HCT116 (cell line): ENCODE measurements around the gene BNC1. TPM values are rescaled to one million over a fixed set of nuclear protein-coding genes. Genes with fewer than 3 reads are reported as not detected.

ENCODE experiments used
- ATAC-seq: fragments of 200-7000 bp; cut with Tn5 transposase; 2 replicates; pipeline ENCODE4 v1.9.1; 2020; ENCODE audit warnings: mild to moderate bottlenecking, moderate library complexity
- BruUV-seq: library from RNA; stranded (reverse); fragments of 400-500 nt; replicated peaks from 2 replicates; lab custom pipeline; 2021; lab: Mats Ljungman, UMichigan
- CTCF ChIA-PET: fragments of 300-600 bp; sonication (Branson Sonifier 250); formaldehyde crosslinking; loops from one replicate; lab custom pipeline; 2021; ENCODE audit warnings: antibody characterized with exemption; lab: Charles Lee
- POLR2A ChIA-PET: fragments of 300-600, 350-600 bp; sonication (Branson Sonifier 250); formaldehyde crosslinking; loops from one replicate; lab custom pipeline; 2021; ENCODE audit warnings: antibody characterized with exemption; lab: Charles Lee
- RAD21 ChIA-PET, 2 experiments: fragments of 300-600 bp; sonication (Branson Sonifier 250); formaldehyde crosslinking; loops; one replicate each; lab custom pipeline; 2023; ENCODE audit warnings: low total read pairs in 2 of 2; ENCODE audit not compliant: uncharacterized antibody in 2 of 2, unreplicated experiment in 2 of 2, low non-redundant PET in 1 of 2; lab: Charles Lee
- DNase-seq: peaks from one replicate; pipeline ENCODE4 v3.0.0-alpha.2; 2010; ENCODE audit warnings: low read depth, low spot score
- H2AFZ ChIP-seq: fragments of 200-600 bp; shearing (Covaris generic), sonication (generic); 2 replicates; pipeline ENCODE4 v1.6.1; 2017; ENCODE audit warnings: low read depth, mixed run types, mixed read lengths, antibody characterized with exemption, low read length; ENCODE audit not compliant: poor library complexity, severe bottlenecking
- H3K27ac ChIP-seq: 2 replicates; pipeline ENCODE4 v1.5.1; 2012; ENCODE audit warnings: low read depth, low read length
- H3K27me3 ChIP-seq: fragments of 200-600 bp; sonication (generic); 2 replicates; pipeline ENCODE4 v1.6.1; 2016; ENCODE audit warnings: mixed run types, low read length, mixed read lengths; ENCODE audit not compliant: insufficient read depth
- H3K36me3 ChIP-seq, 2 experiments: fragments of 200-500 bp in 1 of 2; fragments of 200-600 bp in 1 of 2; sonication (Bioruptor generic) in 1 of 2; sonication (generic) in 1 of 2; 2 replicates each; pipeline versions ENCODE4 v1.5.1 to v1.6.1; 2014 to 2016; ENCODE audit warnings: low read length in 2 of 2, inconsistent platforms in 1 of 2, mixed read lengths in 1 of 2, mixed run types in 1 of 2; ENCODE audit not compliant: insufficient read depth in 2 of 2, control insufficient read depth in 1 of 2
- H3K4me1 ChIP-seq, 2 experiments: fragments of 200-600 bp in 1 of 2; sonication (generic) in 1 of 2; 2 replicates each; pipeline versions ENCODE4 v1.5.1 to v1.6.1; 2012 to 2017; ENCODE audit warnings: low read length in 2 of 2, inconsistent platforms in 1 of 2, mild to moderate bottlenecking in 1 of 2, mixed read lengths in 1 of 2, mixed run types in 1 of 2, moderate library complexity in 1 of 2; ENCODE audit not compliant: insufficient read depth in 2 of 2, control insufficient read depth in 1 of 2
- H3K4me2 ChIP-seq: fragments of 200-600 bp; sonication (generic); 2 replicates; pipeline ENCODE4 v1.6.1; 2017; ENCODE audit warnings: mixed run types, low read length, mixed read lengths
- H3K4me3 ChIP-seq, 2 experiments: fragments of 200-600 bp in 1 of 2; sonication (generic) in 1 of 2; replicated peaks in 1 of 2; 2 replicates each; pipeline ENCODE4 v1.5.1; 2011 to 2016; ENCODE audit warnings: low read length in 2 of 2, control low read depth in 1 of 2, low read depth in 1 of 2, mild to moderate bottlenecking in 1 of 2, mixed read lengths in 1 of 2, mixed run types in 1 of 2
- H3K79me2 ChIP-seq: fragments of 200-600 bp; sonication (generic); 2 replicates; pipeline ENCODE4 v1.6.1; 2017; ENCODE audit warnings: mild to moderate bottlenecking, mixed run types, low read length, moderate library complexity, mixed read lengths; ENCODE audit not compliant: insufficient read depth
- H3K9ac ChIP-seq: fragments of 200-600 bp; sonication (generic); 2 replicates; pipeline ENCODE4 v1.6.1; 2016; ENCODE audit warnings: low read length, mixed read lengths
- H3K9me2 ChIP-seq: fragments of 200-600 bp; sonication (generic), shearing (Covaris generic); 2 replicates; pipeline ENCODE4 v1.6.1; 2017; ENCODE audit warnings: mixed run types, mild to moderate bottlenecking, moderate library complexity; ENCODE audit not compliant: insufficient read depth
- H3K9me3 ChIP-seq, 2 experiments: fragments of 200-500 bp in 1 of 2; fragments of 200-600 bp in 1 of 2; sonication (Bioruptor generic) in 1 of 2; sonication (generic) in 1 of 2; 2 replicates each; pipeline ENCODE4 v1.6.1; 2014 to 2017; ENCODE audit warnings: low read length in 2 of 2, mixed read lengths in 2 of 2, inconsistent platforms in 1 of 2, low read depth in 1 of 2, mild to moderate bottlenecking in 1 of 2, mixed run types in 1 of 2, moderate library complexity in 1 of 2; ENCODE audit not compliant: control insufficient read depth in 1 of 2, insufficient read depth in 1 of 2
- H4K20me1 ChIP-seq: fragments of 200-600 bp; sonication (generic), shearing (Covaris generic); 2 replicates; pipeline ENCODE4 v1.6.1; 2017; ENCODE audit warnings: mixed run types, mild to moderate bottlenecking, moderate library complexity; ENCODE audit not compliant: insufficient read depth
- ATF3 ChIP-seq: IDR thresholded peaks from 2 replicates; pipeline ENCODE4 v1.6.1; 2012
- CEBPB ChIP-seq: IDR thresholded peaks from 2 replicates; pipeline ENCODE4 v1.6.1; 2012; ENCODE audit warnings: low read depth
- EGR1 ChIP-seq: IDR thresholded peaks from 2 replicates; pipeline ENCODE4 v1.6.1; 2012; ENCODE audit warnings: low read depth
- EZH2 ChIP-seq: fragments of 200-600 bp; sonication (generic); IDR thresholded peaks from 2 replicates; pipeline ENCODE4 v1.6.1; 2017; ENCODE audit warnings: antibody characterized with exemption, mixed run types
- EZH2phosphoT487 ChIP-seq: fragments of 200-600 bp; IDR thresholded peaks from 2 replicates; pipeline ENCODE4 v1.6.1; 2018; ENCODE audit warnings: antibody characterized with exemption, borderline replicate concordance
- FOSL1 ChIP-seq: IDR thresholded peaks from 2 replicates; pipeline ENCODE4 v1.6.1; 2012; ENCODE audit warnings: low read depth
- JUND ChIP-seq: IDR thresholded peaks from 2 replicates; pipeline ENCODE4 v1.6.1; 2012
- MAX ChIP-seq: IDR thresholded peaks from 2 replicates; pipeline ENCODE4 v1.6.1; 2012
- RAD21 ChIP-seq: IDR thresholded peaks from 2 replicates; pipeline ENCODE4 v1.6.1; 2012; ENCODE audit warnings: low read depth, mild to moderate bottlenecking
- REST ChIP-seq: IDR thresholded peaks from 2 replicates; pipeline ENCODE4 v1.6.1; 2012; ENCODE audit warnings: low read depth
- SP1 ChIP-seq: IDR thresholded peaks from 2 replicates; pipeline ENCODE4 v1.6.1; 2012; ENCODE audit warnings: low read depth
- SRF ChIP-seq: IDR thresholded peaks from 2 replicates; pipeline ENCODE4 v1.6.1; 2012; ENCODE audit warnings: low read depth
- YY1 ChIP-seq: IDR thresholded peaks from 2 replicates; pipeline ENCODE4 v1.6.1; 2011; ENCODE audit warnings: low read length, low read depth, moderate library complexity, mild to moderate bottlenecking; ENCODE audit not compliant: insufficient replicate concordance; ENCODE audit errors: extremely low read depth
- ZBTB33 ChIP-seq: IDR thresholded peaks from 2 replicates; pipeline ENCODE4 v1.6.1; 2011; ENCODE audit warnings: mild to moderate bottlenecking, low read length, moderate library complexity; ENCODE audit not compliant: insufficient replicate concordance; ENCODE audit errors: extremely low read depth
- intact Hi-C: fragments of 100-400 bp; cut with micrococcal nuclease; formaldehyde crosslinking; loops from 2 replicates; pipeline ENCODE4 v1.10.0; 2022
- total RNA-seq: library from RNA; stranded (reverse); gene quantifications from one replicate; pipeline ENCODE4 v1.2.1, GENCODE V29; 2021; ENCODE audit not compliant: unreplicated experiment

The BNC1 gene
- total RNA-seq, 1 experiment from 2014 or later, result not detected

- H3K27ac ChIP-seq, result no peak overlapping the region
- no peaks in the 10 kb centered on the region for H4K20me1 ChIP-seq
- H3K4me3 ChIP-seq, result no peak overlapping the region
- H3K36me3 ChIP-seq, result no peaks in the 10 kb centered on the region
- DNase-seq (no peak), ATAC-seq (no peak)
- ChIA-PET RAD21 (no interaction called here), POLR2A (no interaction called here), CTCF (no interaction called here)
- no peak overlapping the region for H3K9ac ChIP-seq
- intact Hi-C loops, result no loop called here
- H2AFZ ChIP-seq, result no peak overlapping the region
- no peaks in the 10 kb centered on the region for H3K27me3 ChIP-seq
- H3K9me2 ChIP-seq, result no peaks in the 10 kb centered on the region
- no TSS peak for BruUV-seq
- H3K79me2 ChIP-seq, result no peaks in the 10 kb centered on the region
- H3K9me3 ChIP-seq, result no peaks in the 10 kb centered on the region
- no peak overlapping the region for H3K4me2 ChIP-seq
- TF ChIP-seq EGR1, result no peak
- no peak for TF ChIP-seq ZBTB33
- no peak for TF ChIP-seq EZH2phosphoT487
- TF ChIP-seq MAX, result no peak
- no peak for TF ChIP-seq FOSL1
- H3K4me1 ChIP-seq, result no peaks in the 10 kb centered on the region
Measured at GRCh38 chr15:83209333-83209732, 75.1 kb downstream of the BNC1 start.

GRCh38 chr15:83208367-83208661 is 76.2 kb downstream of the BNC1 start:
- no peaks in the 10 kb centered on the region for H3K9me3 ChIP-seq
- no peak overlapping the region for H2AFZ ChIP-seq
- no peaks in the 10 kb centered on the region for H3K9me2 ChIP-seq
- H3K4me3 ChIP-seq, result no peak overlapping the region
- intact Hi-C loops, result no loop called here
- ATAC-seq (no peak), DNase-seq (no peak)
- BruUV-seq, result no TSS peak
- no peak overlapping the region for H3K9ac ChIP-seq
- H3K79me2 ChIP-seq, result no peaks in the 10 kb centered on the region
- H4K20me1 ChIP-seq, result no peaks in the 10 kb centered on the region
- no peaks in the 10 kb centered on the region for H3K36me3 ChIP-seq
- ChIA-PET CTCF (no interaction called here), POLR2A (no interaction called here), RAD21 (interaction anchor here in 1 of 2 experiments (0.6 kb wide), 1 partner anchor 18 kb away, joined by 3 read pairs; no protein-coding TSS in a partner anchor)
- no peaks in the 10 kb centered on the region for H3K27me3 ChIP-seq
- no peaks in the 10 kb centered on the region for H3K4me1 ChIP-seq
- no peak overlapping the region for H3K27ac ChIP-seq
- no peak overlapping the region for H3K4me2 ChIP-seq
- TF ChIP-seq JUND, result no peak
- no peak for TF ChIP-seq CEBPB
- TF ChIP-seq MAX, result no peak
- no peak for TF ChIP-seq EGR1
- no peak for TF ChIP-seq EZH2
- no peak for TF ChIP-seq RAD21
- no peak for TF ChIP-seq SP1
- no peak for TF ChIP-seq ATF3
- no peak for TF ChIP-seq YY1
- no peak for TF ChIP-seq SRF
- TF ChIP-seq REST, result no peak
- TF ChIP-seq EZH2phosphoT487, result no peak
